ENCODE data around the gene NRM.
"Not testable (repeated sequence)": the region's sequence is repeated elsewhere in the genome, so short reads cannot be mapped to it uniquely, and the experiment has no call there.

Gene NRM

DNA sequence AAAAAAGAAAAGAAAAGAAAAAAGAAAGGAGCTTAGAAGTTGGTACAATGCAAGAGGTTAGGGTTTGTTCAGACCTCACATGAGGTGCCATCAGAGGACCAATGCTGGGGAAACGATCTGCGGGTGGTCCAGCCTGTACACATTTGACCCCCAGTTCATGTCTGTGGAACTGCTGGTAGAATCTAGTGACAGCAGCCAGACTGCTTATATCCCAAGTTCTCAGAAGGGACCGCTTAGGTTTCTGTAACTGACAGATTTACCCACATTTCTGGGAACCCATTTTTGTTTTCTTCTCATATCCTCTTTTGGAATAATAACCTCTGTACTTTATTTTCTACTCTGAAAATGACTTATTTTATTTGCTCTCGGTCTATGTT is 9.0 kb downstream of the NRM start:
- no peak overlapping the region for H2AFZ ChIP-seq (ENCODE audit: low read depth, low read length)
- no peak overlapping the region for H3K4me3 ChIP-seq (ENCODE audit: low read length)
- H3K27me3 ChIP-seq (ENCODE audit: insufficient read depth, low read length), result no peaks in the 10 kb centered on the region
- peaks cover 25% of the 10 kb centered on the region for H3K36me3 ChIP-seq (ENCODE audit: insufficient read depth, low read length)
- no peaks in the 10 kb centered on the region for H3K9me3 ChIP-seq (ENCODE audit: low read length)
- peaks cover 49% of the 10 kb centered on the region for H3K4me1 ChIP-seq (ENCODE audit: insufficient read depth, low read length)

DNA sequence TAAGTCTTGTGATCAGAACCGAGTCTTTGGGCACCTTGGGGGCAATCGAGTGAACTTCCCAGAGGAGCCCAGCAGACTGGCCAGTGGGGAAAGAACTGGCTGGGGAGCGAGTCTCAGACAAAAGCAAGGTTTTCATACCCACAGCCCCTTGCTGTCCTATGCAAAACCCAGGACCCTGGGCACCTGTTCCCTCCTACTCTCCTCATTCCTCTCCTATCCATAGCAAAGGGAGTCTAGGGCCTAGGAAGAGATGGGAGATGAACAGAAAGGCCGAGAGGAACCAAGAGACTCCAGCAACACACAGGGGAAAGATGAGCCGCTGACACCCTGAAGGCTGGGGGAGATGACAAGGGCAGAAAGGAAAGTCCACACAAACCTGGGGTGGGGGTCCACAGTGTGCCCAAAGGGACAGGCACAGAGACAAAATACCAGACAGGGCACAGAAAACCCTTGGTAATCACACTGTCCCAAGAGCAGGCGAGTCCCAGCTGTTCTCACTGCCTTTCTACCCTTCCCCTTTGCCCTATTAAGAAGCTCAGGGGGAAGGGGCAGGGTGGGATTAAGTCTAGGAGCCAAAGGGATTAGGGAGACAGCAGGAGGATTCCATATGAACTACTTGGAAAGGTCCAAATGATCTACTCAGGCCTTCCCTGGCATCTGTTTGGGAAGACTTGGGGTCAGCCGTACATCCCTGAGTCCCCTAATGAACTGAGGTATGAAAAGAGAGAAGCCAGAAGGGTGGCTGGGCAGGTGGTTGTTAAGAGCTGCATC is 10.8 kb downstream of the NRM start:
- peaks cover 34% of the 10 kb centered on the region for H3K4me1 ChIP-seq (ENCODE audit: insufficient read depth, low read length)
- no peak overlapping the region for H2AFZ ChIP-seq (ENCODE audit: low read depth, low read length)
- H3K9me3 ChIP-seq (ENCODE audit: low read length), result no peaks in the 10 kb centered on the region
- no peaks in the 10 kb centered on the region for H3K27me3 ChIP-seq (ENCODE audit: insufficient read depth, low read length)
- peaks cover 34% of the 10 kb centered on the region for H3K36me3 ChIP-seq (ENCODE audit: insufficient read depth, low read length)
- H3K4me3 ChIP-seq (ENCODE audit: low read length), result no peak overlapping the region

- H2AFZ ChIP-seq (ENCODE audit: low read depth, low read length), result no peak overlapping the region
- H3K9me3 ChIP-seq (ENCODE audit: low read length), result no peaks in the 10 kb centered on the region
- peaks cover 28% of the 10 kb centered on the region for H3K4me1 ChIP-seq (ENCODE audit: insufficient read depth, low read length)
- no peaks in the 10 kb centered on the region for H3K27me3 ChIP-seq (ENCODE audit: insufficient read depth, low read length)
- H3K36me3 ChIP-seq (ENCODE audit: insufficient read depth, low read length), result peaks cover 34% of the 10 kb centered on the region
- H3K4me3 ChIP-seq (ENCODE audit: low read length), result no peak overlapping the region
Observed at GRCh38 chr6:30678964-30679726, 11.6 kb downstream of the NRM start.

- peaks cover 32% of the 10 kb centered on the region for H3K36me3 ChIP-seq (ENCODE audit: insufficient read depth, low read length)
- no peak overlapping the region for H3K4me3 ChIP-seq (ENCODE audit: low read length)
- H3K4me1 ChIP-seq (ENCODE audit: insufficient read depth, low read length), result peaks cover 6% of the 10 kb centered on the region
- H2AFZ ChIP-seq (ENCODE audit: low read depth, low read length), result no peak overlapping the region
- H3K9me3 ChIP-seq (ENCODE audit: low read length), result no peaks in the 10 kb centered on the region
- no peaks in the 10 kb centered on the region for H3K27me3 ChIP-seq (ENCODE audit: insufficient read depth, low read length)
Observed at GRCh38 chr6:30676660-30677285, 14.0 kb downstream of the NRM start.

DNA sequence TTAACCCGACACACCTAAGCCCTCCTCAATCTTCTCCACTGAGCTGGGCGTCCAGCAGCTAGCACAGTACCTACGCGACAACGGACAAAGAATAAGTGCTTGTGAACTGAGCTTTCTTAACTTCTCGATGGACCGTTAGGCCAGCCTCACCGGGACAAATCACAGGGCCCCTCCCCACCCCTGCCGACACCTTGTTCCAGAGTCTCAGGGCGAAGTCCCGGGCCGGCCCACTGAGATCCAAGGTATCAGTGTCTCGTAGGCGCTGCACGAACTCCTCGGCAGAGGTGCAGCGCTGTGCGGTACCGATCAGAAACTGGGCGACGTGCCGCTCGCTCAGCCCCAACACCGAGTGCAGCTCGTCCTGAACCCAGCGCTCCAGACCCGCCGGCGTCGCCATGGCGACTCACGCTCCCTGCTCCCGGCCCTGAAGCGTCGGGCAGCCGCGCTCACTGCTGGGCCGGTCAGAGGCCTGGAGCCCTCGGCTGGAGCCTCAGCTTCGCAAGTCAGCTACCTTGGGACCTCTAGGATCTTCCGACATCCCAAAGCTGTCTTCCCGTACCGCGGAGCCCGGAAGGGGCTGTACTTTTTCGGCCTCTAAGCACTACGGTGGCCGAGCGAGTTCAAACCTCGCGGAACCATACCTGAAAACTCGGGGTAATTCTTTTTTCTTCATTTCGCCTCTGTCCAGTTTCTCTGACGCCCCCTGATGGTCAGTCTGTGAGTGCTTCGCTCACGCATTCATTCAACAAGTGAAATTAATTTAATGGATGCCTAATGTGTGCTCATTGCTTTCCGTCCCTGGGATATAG is 18.1 kb downstream of the NRM start, which contains the start of gene DHX16:
TSS of gene DHX16 (minus strand) at position 562 of the 809 bp plus-strand sequence. CDS start at position 397, 165 bp downstream.
- Histone ChIP-seq H3K4me1 (ENCODE audit: insufficient read depth, low read length) (peaks cover 7% of the 10 kb centered on the region), H3K4me3 (ENCODE audit: low read length) (peak within 1 kb of the TSS; percentile 83), H3K9me3 (ENCODE audit: low read length) (no peaks in the 10 kb centered on the region)

GRCh38 chr6:30670760-30671527 is 19.8 kb downstream of the NRM start:
- Histone ChIP-seq H3K4me3 (ENCODE audit: low read length) (no peak overlapping the region), H3K4me1 (ENCODE audit: insufficient read depth, low read length) (peaks cover 7% of the 10 kb centered on the region), H3K36me3 (ENCODE audit: insufficient read depth, low read length) (peaks cover 33% of the 10 kb centered on the region), H3K27me3 (ENCODE audit: insufficient read depth, low read length) (no peaks in the 10 kb centered on the region), H3K9me3 (ENCODE audit: low read length) (no peaks in the 10 kb centered on the region), H2AFZ (ENCODE audit: low read depth, low read length) (no peak overlapping the region)

More for the DNA sequence above, 18.1 kb downstream of the NRM start, which contains the start of gene DHX16:
- peaks cover 37% of the 10 kb centered on the region for H3K36me3 ChIP-seq (ENCODE audit: insufficient read depth, low read length)
- peak within 1 kb of the TSS; percentile 7 for H2AFZ ChIP-seq (ENCODE audit: low read depth, low read length)
- H3K27me3 ChIP-seq (ENCODE audit: insufficient read depth, low read length), result no peaks in the 10 kb centered on the region

- H3K36me3 ChIP-seq (ENCODE audit: insufficient read depth, low read length), result peaks cover 73% of the 10 kb centered on the region
- not testable (repeated sequence) for H3K27me3 ChIP-seq (ENCODE audit: insufficient read depth, low read length)
Observed at GRCh38 chr6:30666300-30666699, 24.5 kb downstream of the NRM start.

DNA sequence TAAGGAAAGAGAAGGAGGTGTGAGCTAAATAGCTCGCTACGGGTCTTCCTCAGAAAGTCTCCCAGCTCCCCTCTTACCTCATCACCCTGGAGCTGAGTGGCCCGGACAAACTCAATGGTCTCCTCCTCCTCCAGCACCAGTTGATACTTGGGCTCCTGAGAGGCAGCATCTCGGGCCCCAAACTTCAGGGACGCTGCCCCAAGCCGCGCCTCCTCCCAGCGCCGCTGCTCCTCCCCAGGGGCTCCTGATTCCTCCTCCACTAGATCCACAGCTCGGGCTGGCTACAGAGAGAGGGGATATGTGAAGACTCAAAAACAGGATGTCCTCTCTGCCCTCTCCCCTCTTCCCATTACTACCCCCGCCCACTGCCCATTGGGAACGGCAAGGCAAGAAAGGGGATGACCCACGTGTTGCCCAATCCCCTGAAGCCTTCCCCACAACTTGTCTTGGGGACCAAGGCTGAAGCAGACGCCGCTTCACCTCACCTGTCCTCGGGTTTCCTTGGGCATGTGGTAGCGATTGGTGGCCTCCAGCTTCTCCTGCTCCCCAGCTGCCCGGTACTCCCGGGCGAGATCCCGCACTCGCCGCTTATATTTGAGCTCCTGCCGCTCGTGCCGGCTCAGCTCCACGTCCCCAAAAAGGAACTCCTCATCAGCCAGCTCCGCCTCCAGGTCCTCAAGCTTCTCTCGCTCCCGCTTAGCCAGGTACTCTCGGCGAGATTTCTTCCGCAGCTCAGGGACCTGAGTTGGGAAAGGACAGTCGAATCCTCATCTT is 25.6 kb downstream of the NRM start:
- Histone ChIP-seq H3K4me1 (ENCODE audit: insufficient read depth, low read length) (no peaks in the 10 kb centered on the region), H3K27me3 (ENCODE audit: insufficient read depth, low read length) (no peaks in the 10 kb centered on the region), H3K36me3 (ENCODE audit: insufficient read depth, low read length) (peaks cover 69% of the 10 kb centered on the region), H3K4me3 (ENCODE audit: low read length) (no peak overlapping the region), H2AFZ (ENCODE audit: low read depth, low read length) (no peak overlapping the region), H3K9me3 (ENCODE audit: low read length) (no peaks in the 10 kb centered on the region)

More at GRCh38 chr6:30666300-30666699, 24.5 kb downstream of the NRM start:
- H3K9me3 ChIP-seq (ENCODE audit: low read length); H3K4me1 ChIP-seq (ENCODE audit: insufficient read depth, low read length); H3K4me3 ChIP-seq (ENCODE audit: low read length); H2AFZ ChIP-seq (ENCODE audit: low read depth, low read length): not testable (repeated sequence)

DNA sequence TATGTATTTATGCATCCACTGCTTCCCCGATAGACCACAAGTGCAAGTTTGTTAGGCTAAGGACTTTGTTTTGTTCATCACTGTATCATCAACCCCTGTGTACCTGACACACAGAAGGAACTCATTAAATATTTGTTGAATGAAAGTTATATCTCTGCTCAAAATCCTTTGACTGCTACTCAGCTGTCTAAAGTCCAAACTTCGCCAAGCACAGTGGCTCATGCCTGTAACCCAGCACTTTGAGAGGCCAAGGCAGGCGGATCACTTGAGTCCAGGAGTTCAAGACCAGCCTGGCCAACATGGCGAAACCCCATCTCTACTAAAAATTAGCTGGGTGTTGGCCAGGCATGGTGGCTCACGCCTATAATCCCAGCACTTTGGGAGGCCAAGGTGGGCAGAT is 32.9 kb downstream of the NRM start:
- H2AFZ ChIP-seq (ENCODE audit: low read depth, low read length); H3K4me1 ChIP-seq (ENCODE audit: insufficient read depth, low read length); H3K9me3 ChIP-seq (ENCODE audit: low read length); H3K27me3 ChIP-seq (ENCODE audit: insufficient read depth, low read length); H3K4me3 ChIP-seq (ENCODE audit: low read length): not testable (repeated sequence)
- peaks cover 83% of the 10 kb centered on the region for H3K36me3 ChIP-seq (ENCODE audit: insufficient read depth, low read length)

- Histone ChIP-seq H2AFZ (ENCODE audit: low read depth, low read length) (no peak overlapping the region), H3K27me3 (ENCODE audit: insufficient read depth, low read length) (no peaks in the 10 kb centered on the region), H3K36me3 (ENCODE audit: insufficient read depth, low read length) (peaks cover 83% of the 10 kb centered on the region), H3K4me1 (ENCODE audit: insufficient read depth, low read length) (no peaks in the 10 kb centered on the region), H3K9me3 (ENCODE audit: low read length) (no peaks in the 10 kb centered on the region), H3K4me3 (ENCODE audit: low read length) (no peak overlapping the region)
Observed at GRCh38 chr6:30657454-30657853, 33.3 kb downstream of the NRM start.

GRCh38 chr6:30656513-30656912 is 34.3 kb downstream of the NRM start:
- Histone ChIP-seq H3K36me3 (ENCODE audit: insufficient read depth, low read length) (peaks cover 83% of the 10 kb centered on the region), H3K27me3 (ENCODE audit: insufficient read depth, low read length) (no peaks in the 10 kb centered on the region), H2AFZ (ENCODE audit: low read depth, low read length) (no peak overlapping the region), H3K4me1 (ENCODE audit: insufficient read depth, low read length) (no peaks in the 10 kb centered on the region), H3K4me3 (ENCODE audit: low read length) (no peak overlapping the region), H3K9me3 (ENCODE audit: low read length) (no peaks in the 10 kb centered on the region)
